ENCODE measurements around the gene MKKS. TPM values are rescaled to one million over a fixed set of nuclear protein-coding genes. Genes with fewer than 3 reads are reported as not detected.
A peak's percentile ranks its signal among the peaks of the same experiment; 100 is the strongest.

Gene MKKS
- total RNA-seq, 4 donors from 2014 or later = 4.7 to 15.4 (median 12.9) TPM

- Histone ChIP-seq H3K4me1 (peaks cover 2 to 61% (median 13%) of the 10 kb centered on the region in 3 donors), H3K9me3 (no peaks in the 10 kb centered on the region), H3K27ac (no peak overlapping the region), H3K36me3 (peaks cover 0 to 4% (median 0%) of the 10 kb centered on the region in 3 donors), H3K4me3 (no peak overlapping the region), H3K27me3 (no peaks in the 10 kb centered on the region)
- WGBS, 2 donors = 84 to 94% methylated on average over 6 of the region's 6 CpGs
- DNase-seq = no peak
- TF ChIP-seq CTCF (IDR thresholded peaks at IDR 0.05) (no peak), POLR2A (IDR thresholded peaks at IDR 0.05) (no peak)
- intact Hi-C loops (cut with DNase I) = no loop called here
Observed at GRCh38 chr20:10470276-10470675, 36.3 kb upstream of the MKKS start.

- Histone ChIP-seq H3K27ac (peak overlapping the region in 3 of 4 donors; percentile 11 to 43 (median 38)), H3K27me3 (no peaks in the 10 kb centered on the region), H3K36me3 (peaks cover 0 to 4% (median 0%) of the 10 kb centered on the region in 3 donors), H3K9me3 (no peaks in the 10 kb centered on the region), H3K4me3 (no peak overlapping the region), H3K4me1 (peaks cover 0 to 55% (median 12%) of the 10 kb centered on the region in 3 donors)
- TF ChIP-seq POLR2A (IDR thresholded peaks at IDR 0.05) (no peak), CTCF (IDR thresholded peaks at IDR 0.05) (peak in 5 of 6 experiments; percentile 42 to 75 (median 72))
- intact Hi-C loops (cut with DNase I) = no loop called here
- no peak for DNase-seq
- WGBS, 2 donors = 22 to 23% methylated on average over 6 to 7 of the region's 7 CpGs
Observed at GRCh38 chr20:10469599-10469998, 35.6 kb upstream of the MKKS start.

- TF ChIP-seq POLR2A (IDR thresholded peaks at IDR 0.05) (no peak), CTCF (IDR thresholded peaks at IDR 0.05) (no peak)
- H3K27ac ChIP-seq = peak overlapping the region in 1 of 4 donors; percentile 46
- DNase-seq = no peak
- no peaks in the 10 kb centered on the region for H3K9me3 ChIP-seq
- no peak overlapping the region for H3K4me3 ChIP-seq
- WGBS, 2 donors = 48 to 80% methylated on average over 2 of the region's 2 CpGs
- intact Hi-C loops (cut with DNase I) = no loop called here
- peaks cover 0 to 53% (median 12%) of the 10 kb centered on the region in 3 donors for H3K4me1 ChIP-seq
- no peaks in the 10 kb centered on the region for H3K27me3 ChIP-seq
- peaks cover 0 to 4% (median 0%) of the 10 kb centered on the region in 3 donors for H3K36me3 ChIP-seq
Observed at GRCh38 chr20:10469056-10469455, 35.0 kb upstream of the MKKS start.

- 37 to 53% methylated on average over 2 of the region's 2 CpGs for WGBS, 2 donors
- no peak overlapping the region for H3K4me3 ChIP-seq
- TF ChIP-seq CTCF (IDR thresholded peaks at IDR 0.05) (no peak), POLR2A (IDR thresholded peaks at IDR 0.05) (no peak)
- no peak for DNase-seq
- peak overlapping the region in 2 of 4 donors; percentile 46 to 47 for H3K27ac ChIP-seq
- intact Hi-C loops (cut with DNase I) = no loop called here
- H3K27me3 ChIP-seq = no peaks in the 10 kb centered on the region
- H3K9me3 ChIP-seq = peaks cover 0 to 4% (median 0%) of the 10 kb centered on the region in 3 donors
- peaks cover 0 to 4% (median 0%) of the 10 kb centered on the region in 3 donors for H3K36me3 ChIP-seq
- H3K4me1 ChIP-seq = peaks cover 0 to 53% (median 12%) of the 10 kb centered on the region in 3 donors
Observed at GRCh38 chr20:10468340-10468845, 34.4 kb upstream of the MKKS start.

- intact Hi-C loops (cut with DNase I) = no loop called here
- peak overlapping the region in 3 of 4 donors; percentile 38 to 47 (median 46) for H3K27ac ChIP-seq
- no peak overlapping the region for H3K4me3 ChIP-seq
- no peaks in the 10 kb centered on the region for H3K27me3 ChIP-seq
- peaks cover 0 to 48% (median 12%) of the 10 kb centered on the region in 3 donors for H3K4me1 ChIP-seq
- no peak for DNase-seq
- TF ChIP-seq POLR2A (IDR thresholded peaks at IDR 0.05) (no peak), CTCF (IDR thresholded peaks at IDR 0.05) (no peak)
- peaks cover 0 to 4% (median 0%) of the 10 kb centered on the region in 3 donors for H3K9me3 ChIP-seq
- peaks cover 0 to 5% (median 0%) of the 10 kb centered on the region in 3 donors for H3K36me3 ChIP-seq
- WGBS, 2 donors = 32 to 44% methylated on average over 3 of the region's 3 CpGs
Observed at GRCh38 chr20:10467681-10468339, 33.8 kb upstream of the MKKS start.
